ENCODE results near the gene TNIK.
"Not testable (repeated sequence)": the region's sequence is repeated elsewhere in the genome, so short reads cannot be mapped to it uniquely, and the experiment has no call there.

TNIK gene

GRCh38 chr3:171430530-171430929 lies 29.7 kb downstream of the TNIK start:
- H3K27me3 ChIP-seq (replicated peaks; ENCODE audit: control insufficient read depth, insufficient read depth, low read length): peaks cover 3% of the 10 kb centered on the region
- no peak for DNase-seq (ENCODE audit: low read depth)
- no peaks in the 10 kb centered on the region for H3K36me3 ChIP-seq (ENCODE audit: control insufficient read depth, insufficient read depth, low read length, severe bottlenecking)
- H3K9me3 ChIP-seq (ENCODE audit: control insufficient read depth, low read length): no peaks in the 10 kb centered on the region
- H3K4me3 ChIP-seq (ENCODE audit: low read length): no peak overlapping the region
- no peaks in the 10 kb centered on the region for H3K4me1 ChIP-seq (ENCODE audit: control insufficient read depth, insufficient read depth, low read length)
- no peak overlapping the region for H3K9ac ChIP-seq (ENCODE audit: low read length)

DNA sequence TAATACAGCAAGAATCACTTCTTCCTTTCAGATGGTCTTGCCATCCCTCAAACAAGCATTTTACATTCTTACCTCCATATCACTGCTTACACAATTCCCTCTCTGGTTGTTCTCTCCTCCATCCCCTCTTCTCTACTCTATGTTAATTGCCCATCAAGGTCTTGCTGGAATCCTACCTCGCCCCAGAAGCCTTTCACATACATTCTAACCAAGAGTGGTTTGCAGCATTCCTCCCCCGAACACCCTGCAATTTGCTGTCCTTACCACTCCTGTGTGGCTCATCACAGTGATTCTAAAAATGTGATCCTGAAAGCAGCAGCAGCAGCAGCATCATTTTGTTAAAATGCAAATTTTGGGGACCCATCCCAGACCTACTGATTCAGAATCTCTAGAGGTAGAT lies 30.6 kb downstream of the TNIK start:
- DNase-seq (ENCODE audit: low read depth): no peak
- Histone ChIP-seq H3K4me3 (ENCODE audit: low read length) (no peak overlapping the region), H3K27me3 (replicated peaks; ENCODE audit: control insufficient read depth, insufficient read depth, low read length) (peaks cover 3% of the 10 kb centered on the region), H3K36me3 (ENCODE audit: control insufficient read depth, insufficient read depth, low read length, severe bottlenecking) (no peaks in the 10 kb centered on the region), H3K9ac (ENCODE audit: low read length) (no peak overlapping the region), H3K4me1 (ENCODE audit: control insufficient read depth, insufficient read depth, low read length) (no peaks in the 10 kb centered on the region), H3K9me3 (ENCODE audit: control insufficient read depth, low read length) (no peaks in the 10 kb centered on the region)

GRCh38 chr3:171428892-171429291 lies 31.3 kb downstream of the TNIK start:
- peaks cover 3% of the 10 kb centered on the region for H3K27me3 ChIP-seq (replicated peaks; ENCODE audit: control insufficient read depth, insufficient read depth, low read length)
- H3K4me1 ChIP-seq (ENCODE audit: control insufficient read depth, insufficient read depth, low read length): no peaks in the 10 kb centered on the region
- no peaks in the 10 kb centered on the region for H3K9me3 ChIP-seq (ENCODE audit: control insufficient read depth, low read length)
- no peak for DNase-seq (ENCODE audit: low read depth)
- H3K36me3 ChIP-seq (ENCODE audit: control insufficient read depth, insufficient read depth, low read length, severe bottlenecking): no peaks in the 10 kb centered on the region
- no peak overlapping the region for H3K4me3 ChIP-seq (ENCODE audit: low read length)
- H3K9ac ChIP-seq (ENCODE audit: low read length): no peak overlapping the region

DNA sequence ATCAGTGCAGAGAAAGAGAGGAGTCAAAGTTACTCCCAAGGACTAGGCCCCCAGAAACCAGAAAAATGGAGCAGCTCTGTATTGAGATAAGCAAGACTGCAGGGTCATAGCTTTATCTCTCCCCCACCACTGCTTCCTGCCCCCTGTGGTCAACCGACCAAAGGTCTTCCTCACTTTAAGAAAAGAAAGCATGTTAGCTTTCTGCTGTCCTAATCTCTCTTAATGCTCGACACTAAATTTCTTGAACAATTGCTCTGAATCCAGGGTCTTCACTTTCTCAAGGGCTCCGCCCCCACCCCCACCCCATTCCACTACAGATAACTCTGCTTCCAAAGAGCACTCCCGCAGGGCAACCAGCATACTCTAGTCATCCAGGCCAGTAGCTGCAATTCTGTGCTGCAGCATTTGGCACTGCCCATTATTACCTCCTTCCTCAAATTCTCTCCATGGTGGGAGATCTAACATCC lies 31.9 kb downstream of the TNIK start:
- no peaks in the 10 kb centered on the region for H3K9me3 ChIP-seq (ENCODE audit: control insufficient read depth, low read length)
- H3K4me3 ChIP-seq (ENCODE audit: low read length): no peak overlapping the region

GRCh38 chr3:171427771-171428320 lies 32.4 kb downstream of the TNIK start:
- H3K4me3 ChIP-seq (ENCODE audit: low read length): no peak overlapping the region

More for the DNA sequence above, 31.9 kb downstream of the TNIK start:
- Histone ChIP-seq H3K4me1 (ENCODE audit: control insufficient read depth, insufficient read depth, low read length) (no peaks in the 10 kb centered on the region), H3K36me3 (ENCODE audit: control insufficient read depth, insufficient read depth, low read length, severe bottlenecking) (no peaks in the 10 kb centered on the region), H3K27me3 (replicated peaks; ENCODE audit: control insufficient read depth, insufficient read depth, low read length) (peaks cover 3% of the 10 kb centered on the region), H3K9ac (ENCODE audit: low read length) (no peak overlapping the region)
- no peak for DNase-seq (ENCODE audit: low read depth)

DNA sequence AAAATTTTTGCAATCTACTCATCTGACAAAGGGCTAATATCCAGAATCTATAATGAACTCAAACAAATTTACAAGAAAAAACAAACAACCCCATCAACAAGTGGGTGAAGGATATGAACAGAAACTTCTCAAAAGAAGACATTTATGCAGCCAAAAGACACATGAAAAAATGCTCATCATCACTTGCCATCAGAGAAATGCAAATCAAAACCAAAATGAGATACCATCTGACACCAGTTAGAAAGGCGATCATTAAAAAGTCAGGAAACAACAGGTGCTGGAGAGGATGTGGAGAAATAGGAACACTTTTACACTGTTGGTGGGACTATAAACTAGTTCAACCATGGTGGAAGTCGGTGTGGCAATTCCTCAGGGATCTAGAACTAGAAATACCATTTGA lies 36.1 kb downstream of the TNIK start:
- not testable (repeated sequence) for H3K9me3 ChIP-seq (ENCODE audit: control insufficient read depth, low read length); H3K4me3 ChIP-seq (ENCODE audit: low read length); H3K27me3 ChIP-seq (replicated peaks; ENCODE audit: control insufficient read depth, insufficient read depth, low read length); H3K36me3 ChIP-seq (ENCODE audit: control insufficient read depth, insufficient read depth, low read length, severe bottlenecking); DNase-seq (ENCODE audit: low read depth); H3K4me1 ChIP-seq (ENCODE audit: control insufficient read depth, insufficient read depth, low read length); H3K9ac ChIP-seq (ENCODE audit: low read length)

More at GRCh38 chr3:171427771-171428320, 32.4 kb downstream of the TNIK start:
- H3K9me3 ChIP-seq (ENCODE audit: control insufficient read depth, low read length): no peaks in the 10 kb centered on the region
- DNase-seq (ENCODE audit: low read depth): no peak
- no peaks in the 10 kb centered on the region for H3K4me1 ChIP-seq (ENCODE audit: control insufficient read depth, insufficient read depth, low read length)
- peaks cover 3% of the 10 kb centered on the region for H3K27me3 ChIP-seq (replicated peaks; ENCODE audit: control insufficient read depth, insufficient read depth, low read length)
- no peak overlapping the region for H3K9ac ChIP-seq (ENCODE audit: low read length)
- no peaks in the 10 kb centered on the region for H3K36me3 ChIP-seq (ENCODE audit: control insufficient read depth, insufficient read depth, low read length, severe bottlenecking)

DNA sequence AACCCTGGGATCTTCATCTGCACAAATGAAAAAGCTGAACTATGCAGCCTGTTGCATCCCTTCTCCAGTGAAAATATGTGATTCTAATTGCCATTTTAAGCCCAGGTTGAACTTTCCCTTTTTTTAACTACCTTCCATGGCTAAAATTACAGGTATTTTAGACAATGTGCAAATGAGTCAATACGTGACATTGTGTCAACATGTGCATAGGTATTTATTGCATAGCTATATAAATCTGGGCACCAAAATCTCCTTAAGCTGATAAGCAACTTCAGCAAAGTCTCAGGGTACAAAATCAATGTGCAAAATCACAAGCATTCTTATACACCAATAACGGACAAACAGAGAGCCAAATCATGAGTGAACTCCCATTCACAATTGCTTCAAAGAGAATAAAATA lies 37.4 kb downstream of the TNIK start:
- H3K4me3 ChIP-seq (ENCODE audit: low read length); H3K9me3 ChIP-seq (ENCODE audit: control insufficient read depth, low read length); DNase-seq (ENCODE audit: low read depth); H3K27me3 ChIP-seq (replicated peaks; ENCODE audit: control insufficient read depth, insufficient read depth, low read length); H3K9ac ChIP-seq (ENCODE audit: low read length); H3K4me1 ChIP-seq (ENCODE audit: control insufficient read depth, insufficient read depth, low read length); H3K36me3 ChIP-seq (ENCODE audit: control insufficient read depth, insufficient read depth, low read length, severe bottlenecking): not testable (repeated sequence)

DNA sequence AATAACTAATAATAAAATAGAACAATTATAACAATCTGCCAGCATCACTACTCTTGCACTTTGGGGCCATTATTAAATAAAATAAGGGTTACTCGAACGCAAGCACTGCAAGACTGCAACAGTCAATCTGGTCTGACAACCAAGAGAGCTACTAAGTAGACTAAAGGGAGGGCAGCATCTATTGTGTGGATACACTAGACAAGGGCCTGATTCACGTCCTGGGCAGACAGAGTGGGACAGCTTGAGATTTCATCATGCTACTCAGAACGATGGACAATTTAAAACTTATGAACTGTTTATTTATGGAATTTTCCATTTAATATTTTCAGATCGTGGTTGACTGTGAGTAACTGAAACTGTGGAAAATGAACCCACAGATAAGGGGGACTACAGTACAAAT lies 39.5 kb downstream of the TNIK start:
- no peaks in the 10 kb centered on the region for H3K27me3 ChIP-seq (replicated peaks; ENCODE audit: control insufficient read depth, insufficient read depth, low read length)

GRCh38 chr3:171419457-171419856 lies 40.7 kb downstream of the TNIK start:
- no peak overlapping the region for H3K4me3 ChIP-seq (ENCODE audit: low read length)
- no peak overlapping the region for H3K9ac ChIP-seq (ENCODE audit: low read length)
- no peaks in the 10 kb centered on the region for H3K36me3 ChIP-seq (ENCODE audit: control insufficient read depth, insufficient read depth, low read length, severe bottlenecking)
- H3K9me3 ChIP-seq (ENCODE audit: control insufficient read depth, low read length): no peaks in the 10 kb centered on the region
- peaks cover 7% of the 10 kb centered on the region for H3K4me1 ChIP-seq (ENCODE audit: control insufficient read depth, insufficient read depth, low read length)
- DNase-seq (ENCODE audit: low read depth): no peak
- H3K27me3 ChIP-seq (replicated peaks; ENCODE audit: control insufficient read depth, insufficient read depth, low read length): no peaks in the 10 kb centered on the region

More for the DNA sequence above, 39.5 kb downstream of the TNIK start:
- Histone ChIP-seq H3K4me1 (ENCODE audit: control insufficient read depth, insufficient read depth, low read length) (peaks cover 7% of the 10 kb centered on the region), H3K36me3 (ENCODE audit: control insufficient read depth, insufficient read depth, low read length, severe bottlenecking) (no peaks in the 10 kb centered on the region), H3K9ac (ENCODE audit: low read length) (no peak overlapping the region), H3K9me3 (ENCODE audit: control insufficient read depth, low read length) (no peaks in the 10 kb centered on the region), H3K4me3 (ENCODE audit: low read length) (no peak overlapping the region)
- DNase-seq (ENCODE audit: low read depth): no peak

DNA sequence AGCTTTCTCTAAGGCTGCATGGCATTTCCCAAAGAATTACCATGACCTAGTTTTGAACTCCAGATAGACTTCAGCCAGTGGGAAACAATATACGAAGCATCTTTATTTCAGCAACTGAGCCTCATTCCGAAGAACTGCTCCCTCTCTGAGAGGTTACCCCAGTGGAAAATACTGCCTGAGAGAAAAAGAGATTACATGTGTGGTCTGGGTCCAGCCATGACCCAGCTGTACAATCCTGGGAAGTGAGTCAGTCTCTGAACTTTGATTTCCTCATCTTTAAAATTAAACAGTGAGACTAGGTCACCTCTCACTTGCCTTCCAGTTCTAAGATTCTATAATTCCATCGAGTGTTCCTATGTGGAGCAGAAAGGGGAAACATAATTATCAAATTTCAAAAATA lies 42.4 kb downstream of the TNIK start:
- peak; percentile 80 for DNase-seq (ENCODE audit: low read depth)
- Histone ChIP-seq H3K36me3 (ENCODE audit: control insufficient read depth, insufficient read depth, low read length, severe bottlenecking) (no peaks in the 10 kb centered on the region), H3K4me3 (ENCODE audit: low read length) (no peak overlapping the region), H3K9ac (ENCODE audit: low read length) (no peak overlapping the region), H3K4me1 (ENCODE audit: control insufficient read depth, insufficient read depth, low read length) (peaks cover 7% of the 10 kb centered on the region), H3K27me3 (replicated peaks; ENCODE audit: control insufficient read depth, insufficient read depth, low read length) (no peaks in the 10 kb centered on the region), H3K9me3 (ENCODE audit: control insufficient read depth, low read length) (no peaks in the 10 kb centered on the region)

- Histone ChIP-seq H3K36me3 (ENCODE audit: control insufficient read depth, insufficient read depth, low read length, severe bottlenecking) (no peaks in the 10 kb centered on the region), H3K4me1 (ENCODE audit: control insufficient read depth, insufficient read depth, low read length) (peaks cover 7% of the 10 kb centered on the region), H3K27me3 (replicated peaks; ENCODE audit: control insufficient read depth, insufficient read depth, low read length) (no peaks in the 10 kb centered on the region), H3K9ac (ENCODE audit: low read length) (no peak overlapping the region), H3K4me3 (ENCODE audit: low read length) (no peak overlapping the region), H3K9me3 (ENCODE audit: control insufficient read depth, low read length) (no peaks in the 10 kb centered on the region)
- no peak for DNase-seq (ENCODE audit: low read depth)
Measured at GRCh38 chr3:171417137-171417536, 43.1 kb downstream of the TNIK start.

DNA sequence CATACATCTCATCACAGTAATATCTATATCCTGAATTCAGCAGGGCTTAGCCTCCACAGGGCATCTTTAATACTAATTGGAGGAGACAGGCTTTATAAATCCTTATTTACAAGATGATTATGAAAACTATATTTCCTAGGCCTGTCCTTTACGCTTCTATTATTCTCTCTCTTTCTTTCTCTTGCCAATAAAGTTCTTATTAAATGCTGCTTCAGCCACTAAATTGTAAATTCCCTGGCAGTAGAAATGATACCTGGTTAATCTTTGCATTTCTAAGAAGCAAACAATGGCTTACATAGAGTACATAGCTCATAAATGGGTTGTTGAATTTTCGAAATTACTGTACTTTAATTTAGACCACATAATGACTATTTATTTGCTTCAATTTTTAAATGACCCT lies 43.5 kb downstream of the TNIK start:
- DNase-seq (ENCODE audit: low read depth): no peak
- Histone ChIP-seq H3K36me3 (ENCODE audit: control insufficient read depth, insufficient read depth, low read length, severe bottlenecking) (no peaks in the 10 kb centered on the region), H3K4me1 (ENCODE audit: control insufficient read depth, insufficient read depth, low read length) (peaks cover 7% of the 10 kb centered on the region), H3K4me3 (ENCODE audit: low read length) (no peak overlapping the region), H3K27me3 (replicated peaks; ENCODE audit: control insufficient read depth, insufficient read depth, low read length) (no peaks in the 10 kb centered on the region), H3K9ac (ENCODE audit: low read length) (no peak overlapping the region), H3K9me3 (ENCODE audit: control insufficient read depth, low read length) (no peaks in the 10 kb centered on the region)

Measured in adipocyte (in vitro differentiated cells).